Stomach (tissue), 9 donors: ENCODE results near the gene PKD1. TPM values are rescaled to one million over a fixed set of nuclear protein-coding genes. Genes with fewer than 3 reads are reported as not detected.

Source experiments
- DNase-seq, 2 donors: peaks; one replicate each; pipeline versions ENCODE4 v3.0.0 to v3.0.0-alpha.2; 2013 to 2019
- H3K27ac ChIP-seq, 5 donors: fragments of 200-600 bp in 4 of 5; sonication (generic) in 4 of 5; one replicate each; pipeline ENCODE4 v1.5.1; 2013 to 2019; ENCODE audit warnings: mild to moderate bottlenecking in 1 of 5, moderate library complexity in 1 of 5
- H3K27me3 ChIP-seq, 3 donors: fragments of 200-600 bp; sonication (generic); one replicate each; pipeline ENCODE4 v1.5.1; 2017 to 2019; ENCODE audit warnings: mixed run types in 1 of 3
- H3K36me3 ChIP-seq, 4 donors: fragments of 200-600 bp; sonication (generic); 1 replicate in 3 of 4; 2 replicates in 1 of 4; pipeline ENCODE4 v1.5.1; 2016 to 2019
- H3K4me1 ChIP-seq, 4 donors: fragments of 200-600 bp; sonication (generic); one replicate each; pipeline ENCODE4 v1.5.1; 2016 to 2019
- H3K4me3 ChIP-seq, 4 donors: fragments of 200-600 bp; sonication (generic) in 3 of 4; one replicate each; pipeline ENCODE4 v1.5.1; 2016 to 2019; ENCODE audit warnings: mild to moderate bottlenecking in 1 of 4
- H3K9me3 ChIP-seq, 4 donors: fragments of 200-600 bp; sonication (generic); one replicate each; pipeline ENCODE4 v1.5.1; 2016 to 2019
- EP300 ChIP-seq: sonication (generic); formaldehyde crosslinking; IDR thresholded peaks from one replicate; pipeline ENCODE4 v1.6.1; 2017; ENCODE audit warnings: antibody characterized with exemption
- POLR2A ChIP-seq, 4 donors: fragments of 450-650 bp; IDR thresholded peaks; one replicate each; pipeline ENCODE4 v1.6.1; 2016; ENCODE audit warnings: antibody characterized with exemption in 4 of 4, control low read depth in 2 of 4, mild to moderate bottlenecking in 1 of 4, moderate library complexity in 1 of 4
- POLR2AphosphoS5 ChIP-seq, 3 donors: sonication (generic); formaldehyde crosslinking; IDR thresholded peaks; one replicate each; pipeline ENCODE4 v1.6.1; 2016; ENCODE audit warnings: antibody characterized with exemption in 3 of 3
- WGBS, 5 donors: extraction: QIAGEN DNeasy Blood & Tissue Kit in 3 of 5; methylation state at CpG; one replicate each; pipeline versions ENCODE4 v1.1.5 to v1.1.7; 2013 to 2018; 5-methylcytosine and 5-hydroxymethylcytosine counted together
- intact Hi-C: fragments of 100-400 bp; cut with DNase I; formaldehyde crosslinking; loops from one replicate; pipeline ENCODE4 v1.15.1; 2023; ENCODE audit warnings: low total_unique reads
- polyA plus RNA-seq, 3 donors: library from polyadenylated mRNA; stranded (reverse); fragments of 200-250 nt; gene quantifications; one replicate each; pipeline ENCODE4 v1.2.3, GENCODE V29; 2013
- total RNA-seq, 5 donors: library from RNA; depleted of rRNA; stranded (reverse); fragments of >200 nt; gene quantifications; one replicate each; pipeline versions ENCODE4 v1.1.0 to v1.2.3, GENCODE V29; 2014 to 2016
- TF ChIP-seq, protein P1 (sequence below), 7 experiments: fragments of 450-650 bp in 4 of 7; fragments of 200-600 bp in 3 of 7; sonication (generic) in 3 of 7; IDR thresholded peaks; one replicate each; pipeline ENCODE4 v1.5.1; 2016 to 2019; ENCODE audit warnings: antibody characterized with exemption in 7 of 7, control low read depth in 2 of 7, mild to moderate bottlenecking in 1 of 7
- donor health status: healthy with polysubstance abuse.
- donor health status: Bipolar disorder and iron deficiency.
- donor health status: healthy.

The PKD1 gene
- total and polyA plus RNA-seq, 8 donors = 10.4 to 776 (median 90.7) TPM

DNA sequence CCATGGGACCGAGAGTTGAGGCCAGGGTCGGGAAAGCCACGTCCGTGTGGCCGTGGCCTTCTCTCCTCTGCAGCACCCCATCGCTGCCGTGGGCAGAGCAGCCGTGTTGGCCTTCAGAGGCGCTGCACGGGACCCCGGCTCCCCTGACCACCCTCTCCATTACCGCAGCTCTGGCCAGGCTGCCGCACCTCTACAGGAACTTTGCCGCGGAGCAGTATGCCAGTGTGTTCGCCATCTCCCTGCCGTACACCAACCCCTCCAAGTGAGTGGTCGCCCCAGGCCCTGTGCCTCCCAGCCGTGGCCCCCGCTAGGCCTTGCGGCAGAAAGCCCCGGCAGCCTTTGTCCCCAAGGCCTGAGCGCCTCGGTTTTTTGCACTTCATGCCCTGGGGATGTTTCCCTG lies 60.1 kb downstream of the PKD1 start:
- no peak overlapping the region for H3K4me3 ChIP-seq
- peaks cover 59 to 100% (median 100%) of the 10 kb centered on the region in 4 donors for H3K36me3 ChIP-seq
- WGBS, 5 donors = 94 to 97% (median 96%) methylated on average over 24 of the region's 24 CpGs
- no peaks in the 10 kb centered on the region for H3K4me1 ChIP-seq
- H3K27ac ChIP-seq = no peak overlapping the region
- DNase-seq = no peak
- intact Hi-C loops = no loop called here
- no peaks in the 10 kb centered on the region for H3K27me3 ChIP-seq
- TF ChIP-seq, protein P1, sequence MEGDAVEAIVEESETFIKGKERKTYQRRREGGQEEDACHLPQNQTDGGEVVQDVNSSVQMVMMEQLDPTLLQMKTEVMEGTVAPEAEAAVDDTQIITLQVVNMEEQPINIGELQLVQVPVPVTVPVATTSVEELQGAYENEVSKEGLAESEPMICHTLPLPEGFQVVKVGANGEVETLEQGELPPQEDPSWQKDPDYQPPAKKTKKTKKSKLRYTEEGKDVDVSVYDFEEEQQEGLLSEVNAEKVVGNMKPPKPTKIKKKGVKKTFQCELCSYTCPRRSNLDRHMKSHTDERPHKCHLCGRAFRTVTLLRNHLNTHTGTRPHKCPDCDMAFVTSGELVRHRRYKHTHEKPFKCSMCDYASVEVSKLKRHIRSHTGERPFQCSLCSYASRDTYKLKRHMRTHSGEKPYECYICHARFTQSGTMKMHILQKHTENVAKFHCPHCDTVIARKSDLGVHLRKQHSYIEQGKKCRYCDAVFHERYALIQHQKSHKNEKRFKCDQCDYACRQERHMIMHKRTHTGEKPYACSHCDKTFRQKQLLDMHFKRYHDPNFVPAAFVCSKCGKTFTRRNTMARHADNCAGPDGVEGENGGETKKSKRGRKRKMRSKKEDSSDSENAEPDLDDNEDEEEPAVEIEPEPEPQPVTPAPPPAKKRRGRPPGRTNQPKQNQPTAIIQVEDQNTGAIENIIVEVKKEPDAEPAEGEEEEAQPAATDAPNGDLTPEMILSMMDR (IDR thresholded peaks at IDR 0.05) = no peak
- TF ChIP-seq POLR2A (IDR thresholded peaks at IDR 0.05) (no peak), POLR2AphosphoS5 (IDR thresholded peaks at IDR 0.05) (no peak), EP300 (no peak)
- no peaks in the 10 kb centered on the region for H3K9me3 ChIP-seq

DNA sequence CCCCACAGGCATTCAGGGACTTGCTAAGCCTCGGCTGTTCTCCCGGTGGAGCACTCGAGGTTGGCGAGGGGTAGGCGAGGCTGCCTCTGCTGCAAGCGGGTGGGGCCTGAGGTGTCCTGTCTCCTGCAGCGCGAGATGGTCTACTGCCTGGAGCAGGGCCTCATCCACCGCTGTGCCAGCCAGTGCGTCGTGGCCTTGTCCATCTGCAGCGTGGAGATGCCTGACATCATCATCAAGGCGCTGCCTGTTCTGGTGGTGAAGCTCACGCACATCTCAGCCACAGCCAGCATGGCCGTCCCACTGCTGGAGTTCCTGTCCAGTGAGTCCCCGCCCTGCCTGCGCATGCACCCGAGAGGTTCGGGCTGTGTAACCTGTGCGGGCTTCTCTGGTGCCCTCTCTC lies 61.6 kb downstream of the PKD1 start:
- no peak for DNase-seq
- H3K36me3 ChIP-seq = peaks cover 57 to 100% (median 100%) of the 10 kb centered on the region in 4 donors
- no peak overlapping the region for H3K27ac ChIP-seq
- no peaks in the 10 kb centered on the region for H3K9me3 ChIP-seq
- TF ChIP-seq EP300 = no peak
- TF ChIP-seq POLR2A (IDR thresholded peaks at IDR 0.05) = no peak
- TF ChIP-seq, protein P1 (IDR thresholded peaks at IDR 0.05) = no peak
- no peak for TF ChIP-seq POLR2AphosphoS5 (IDR thresholded peaks at IDR 0.05)
- no peak overlapping the region for H3K4me3 ChIP-seq
- 86 to 95% (median 95%) methylated on average over 4 to 20 of the region's 20 CpGs for WGBS, 5 donors
- no peaks in the 10 kb centered on the region for H3K4me1 ChIP-seq
- intact Hi-C loops = no loop called here
- no peaks in the 10 kb centered on the region for H3K27me3 ChIP-seq

DNA sequence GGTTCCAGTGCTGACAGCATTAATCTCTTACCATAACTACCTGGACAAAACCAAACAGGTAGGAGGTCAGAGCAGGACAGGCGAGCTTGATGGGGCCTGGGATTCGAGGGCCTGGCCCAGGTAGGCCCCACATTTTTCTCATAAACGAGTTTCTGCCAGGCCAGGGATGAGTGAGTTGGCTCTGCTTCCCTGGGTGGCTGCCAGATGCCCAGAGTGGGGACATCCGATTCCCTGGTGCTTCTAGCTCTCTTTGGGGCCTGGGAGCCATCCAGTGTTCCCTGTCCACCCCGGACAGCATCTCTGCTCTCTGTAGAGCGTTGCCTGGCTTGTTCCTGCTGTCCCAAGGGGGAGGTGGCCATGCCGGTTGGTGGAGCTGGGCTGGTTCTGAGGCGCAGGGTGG lies 62.8 kb downstream of the PKD1 start:
- no peak for DNase-seq
- intact Hi-C loops = no loop called here

DNA sequence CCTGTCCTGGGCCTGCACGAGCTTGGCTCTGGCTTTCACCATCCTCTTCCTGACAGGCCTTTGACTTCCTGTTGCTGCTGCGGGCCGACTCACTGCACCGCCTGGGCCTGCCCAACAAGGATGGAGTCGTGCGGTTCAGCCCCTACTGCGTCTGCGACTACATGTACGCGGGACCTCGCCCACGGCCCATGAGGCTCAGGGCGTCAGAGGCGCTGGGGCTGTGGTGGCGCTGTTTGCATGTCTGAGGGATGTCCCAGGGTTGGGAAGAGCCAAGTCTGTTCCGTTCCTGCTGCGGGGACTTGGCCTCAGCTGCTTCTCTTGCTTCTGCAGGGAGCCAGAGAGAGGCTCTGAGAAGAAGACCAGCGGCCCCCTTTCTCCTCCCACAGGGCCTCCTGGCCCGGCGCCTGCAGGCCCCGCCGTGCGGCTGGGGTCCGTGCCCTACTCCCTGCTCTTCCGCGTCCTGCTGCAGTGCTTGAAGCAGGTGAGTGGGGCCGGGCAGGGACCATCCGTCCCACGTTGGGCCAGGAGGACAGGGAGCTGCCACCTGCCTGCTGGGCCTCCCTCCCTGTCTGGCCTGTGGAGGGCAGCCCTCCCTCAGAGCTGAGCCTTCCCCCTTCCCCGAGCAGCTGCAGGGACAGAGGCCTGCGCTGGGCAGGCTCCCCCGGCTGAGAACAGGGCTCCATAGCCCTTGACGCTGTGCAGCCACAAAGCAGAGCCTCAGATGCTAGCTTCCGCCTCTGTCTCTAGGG lies 64.1 kb downstream of the PKD1 start:
- peaks cover 56 to 100% (median 100%) of the 10 kb centered on the region in 4 donors for H3K36me3 ChIP-seq

More for the DNA sequence above, 62.8 kb downstream of the PKD1 start:
- no peak overlapping the region for H3K27ac ChIP-seq
- H3K27me3 ChIP-seq = no peaks in the 10 kb centered on the region
- WGBS, 5 donors = 87 to 90% (median 89%) methylated on average over 4 to 8 of the region's 8 CpGs
- H3K4me3 ChIP-seq = no peak overlapping the region
- peaks cover 55 to 100% (median 100%) of the 10 kb centered on the region in 4 donors for H3K36me3 ChIP-seq
- TF ChIP-seq, protein P1 (IDR thresholded peaks at IDR 0.05) = no peak
- TF ChIP-seq POLR2AphosphoS5 (IDR thresholded peaks at IDR 0.05) = no peak
- no peak for TF ChIP-seq EP300
- H3K4me1 ChIP-seq = no peaks in the 10 kb centered on the region
- H3K9me3 ChIP-seq = no peaks in the 10 kb centered on the region

More for the DNA sequence above, 64.1 kb downstream of the PKD1 start:
- H3K4me3 ChIP-seq = no peak overlapping the region
- 85 to 92% (median 89%) methylated on average over 26 to 34 of the region's 34 CpGs for WGBS, 5 donors
- peak in 1 of 2 donors; percentile 63 for DNase-seq
- no peaks in the 10 kb centered on the region for H3K27me3 ChIP-seq
- no peaks in the 10 kb centered on the region for H3K4me1 ChIP-seq
- no peak overlapping the region for H3K27ac ChIP-seq
- TF ChIP-seq EP300 (no peak), POLR2AphosphoS5 (IDR thresholded peaks at IDR 0.05) (no peak)
- TF ChIP-seq, protein P1 (IDR thresholded peaks at IDR 0.05) = no peak
- H3K9me3 ChIP-seq = no peaks in the 10 kb centered on the region
- intact Hi-C loops = no loop called here
